CD8-positive, alpha-beta memory T cell (primary cell): ENCODE data around the gene TNFRSF18. TPM values are rescaled to one million over a fixed set of nuclear protein-coding genes. Genes with fewer than 3 reads are reported as not detected.

Experiments
- CTCF ChIA-PET: fragments of 350-600 bp; sonication (Branson Sonifier 250); formaldehyde crosslinking; loops from one replicate; lab custom pipeline; 2021; ENCODE audit warnings: antibody characterized with exemption; lab: Charles Lee
- POLR2A ChIA-PET: fragments of 350-600 bp; sonication (Branson Sonifier 250); formaldehyde crosslinking; loops from one replicate; lab custom pipeline; 2021; ENCODE audit warnings: antibody characterized with exemption; lab: Charles Lee
- DNase-seq, 5 donors: peaks; one replicate each; pipeline versions ENCODE4 v3.0.0 to v3.0.0-alpha.2; 2020 to 2022; ENCODE audit warnings: mixed read lengths in 1 of 5
- H3K27ac ChIP-seq: one replicate; pipeline ENCODE4 v1.7.0; 2013; ENCODE audit warnings: low read depth, mild to moderate bottlenecking, low read length, moderate library complexity
- H3K27me3 ChIP-seq: 2 replicates; pipeline ENCODE4 v1.7.0; 2013; ENCODE audit warnings: low read length, mild to moderate bottlenecking; ENCODE audit not compliant: insufficient read depth, poor library complexity, severe bottlenecking
- H3K36me3 ChIP-seq: 2 replicates; pipeline ENCODE4 v1.7.0; 2013; ENCODE audit warnings: mild to moderate bottlenecking, low read length, moderate library complexity; ENCODE audit not compliant: insufficient read depth
- H3K4me1 ChIP-seq: 2 replicates; pipeline ENCODE4 v1.7.0; 2013; ENCODE audit warnings: mild to moderate bottlenecking, low read length, moderate library complexity; ENCODE audit not compliant: insufficient read depth
- H3K4me3 ChIP-seq: 2 replicates; pipeline ENCODE4 v1.7.0; 2013; ENCODE audit warnings: mild to moderate bottlenecking, low read length
- H3K9me3 ChIP-seq: 2 replicates; pipeline ENCODE4 v1.7.0; 2013; ENCODE audit warnings: mild to moderate bottlenecking, low read length
- H3K27ac Mint-ChIP-seq, 8 donors: one replicate each; pipeline ENCODE4 v1.8.0; 2020 to 2021; ENCODE audit warnings: mixed read lengths in 8 of 8, mild to moderate bottlenecking in 6 of 8, inconsistent platforms in 3 of 8, moderate library complexity in 3 of 8
- H3K27me3 Mint-ChIP-seq, 2 donors: one replicate each; pipeline ENCODE4 v1.8.0; 2020 to 2021; ENCODE audit warnings: mixed read lengths in 2 of 2, mild to moderate bottlenecking in 1 of 2, moderate library complexity in 1 of 2
- H3K36me3 Mint-ChIP-seq, 3 donors: one replicate each; pipeline ENCODE4 v1.8.0; 2020 to 2021; ENCODE audit warnings: mixed read lengths in 3 of 3, inconsistent platforms in 1 of 3, mild to moderate bottlenecking in 1 of 3
- H3K4me1 Mint-ChIP-seq, 3 donors: one replicate each; pipeline ENCODE4 v1.8.0; 2020 to 2021; ENCODE audit warnings: mixed read lengths in 3 of 3, inconsistent platforms in 1 of 3, mild to moderate bottlenecking in 1 of 3
- H3K4me3 Mint-ChIP-seq, 7 donors: one replicate each; pipeline ENCODE4 v1.8.0; 2020 to 2021; ENCODE audit warnings: mixed read lengths in 7 of 7, mild to moderate bottlenecking in 6 of 7, moderate library complexity in 4 of 7, inconsistent platforms in 2 of 7
- H3K9me3 Mint-ChIP-seq, 5 donors: one replicate each; pipeline ENCODE4 v1.8.0; 2020 to 2022; ENCODE audit warnings: mixed read lengths in 5 of 5, mild to moderate bottlenecking in 3 of 5, moderate library complexity in 2 of 5, inconsistent platforms in 1 of 5
- polyA plus RNA-seq: library from polyadenylated mRNA; unstranded; fragments of 300-500 nt; fragmentation: Illumina TruSeq; gene quantifications from one replicate; pipeline ENCODE4 v1.2.3, GENCODE V29; 2021
- total RNA-seq, 2 experiments: library from RNA; stranded (reverse); gene quantifications; one replicate each; pipeline ENCODE4 v1.2.3, GENCODE V29; 2021

The TNFRSF18 gene
- total and polyA plus RNA-seq, 3 experiments from 2014 or later, result 2.0 to 97.1 (median 91.0) TPM

DNA sequence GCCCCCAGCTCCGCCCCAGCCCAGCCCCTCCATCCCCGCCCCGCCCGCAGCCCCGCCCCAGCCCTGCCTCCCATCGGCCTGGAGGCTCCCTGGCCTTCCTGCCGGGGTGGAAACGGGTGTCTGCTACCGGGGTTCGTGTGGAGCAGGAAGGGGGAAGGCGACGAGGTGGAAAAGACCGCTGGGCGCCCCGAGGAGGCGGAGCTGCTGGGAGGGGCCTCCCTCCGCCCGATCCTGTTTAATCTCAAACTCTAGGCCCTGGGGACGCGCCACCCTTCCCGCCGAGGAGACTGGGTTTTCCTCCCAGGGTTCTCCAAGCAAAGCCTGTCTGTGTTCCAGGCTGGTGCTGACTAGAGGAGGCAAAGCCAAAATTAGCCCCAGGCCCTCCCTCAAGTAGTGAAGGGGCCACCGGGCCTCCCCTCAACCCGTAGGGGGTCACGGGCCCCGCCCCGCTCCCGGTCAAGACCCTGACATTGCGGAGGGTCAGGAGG is 48.9 kb downstream of the TNFRSF18 start:
- Histone ChIP-seq H3K27ac (peak overlapping the region; percentile 82), H3K9me3 (peaks cover 5% of the 10 kb centered on the region), H3K36me3 (no peaks in the 10 kb centered on the region), H3K4me3 (peak overlapping the region; percentile 74), H3K4me1 (peaks cover 5% of the 10 kb centered on the region), H3K27me3 (no peaks in the 10 kb centered on the region)
- peak overlapping the region; percentile 71 to 89 (median 79) for H3K4me3 Mint-ChIP-seq
- peak; percentile 41 to 78 (median 50) for DNase-seq
- H3K27ac Mint-ChIP-seq, result peak overlapping the region in 7 of 8 donors; percentile 50 to 84 (median 80)
- peaks cover 0 to 7% (median 2%) of the 10 kb centered on the region in 3 donors for H3K4me1 Mint-ChIP-seq
- peaks cover 5 to 14% (median 13%) of the 10 kb centered on the region in 5 donors for H3K9me3 Mint-ChIP-seq
- POLR2A ChIA-PET, result interaction anchor here (1.5 kb wide), 1 partner anchor 16 kb away, joined by 4 read pairs; the partner anchor contains the start of gene TTLL10
- no peaks in the 10 kb centered on the region for H3K36me3 Mint-ChIP-seq
- CTCF ChIA-PET, result interaction anchor here (1.4 to 2.1 kb wide), 2 partner anchors 35 to 215 kb away, joined by 3 to 6 read pairs; no protein-coding TSS in a partner anchor
- peaks cover 0 to 2% of the 10 kb centered on the region in 2 donors for H3K27me3 Mint-ChIP-seq

DNA sequence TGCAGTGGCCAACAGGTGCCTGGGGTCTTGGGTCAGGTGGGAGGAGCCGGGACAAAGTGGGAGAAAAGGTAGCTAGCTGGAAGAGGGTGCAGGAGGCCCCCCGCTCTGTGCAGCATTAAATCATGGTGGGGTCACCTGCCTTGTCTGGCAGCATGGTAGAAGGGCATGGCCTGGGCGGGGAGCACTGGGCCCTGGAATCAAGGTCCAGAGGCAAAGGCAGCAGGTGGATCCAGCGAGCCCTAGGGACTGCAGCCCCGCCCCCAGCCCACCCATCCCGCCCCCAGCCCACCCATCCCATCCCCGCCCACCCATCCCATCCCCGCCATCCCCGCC is 49.4 kb downstream of the TNFRSF18 start:
- Mint-ChIP-seq H3K9me3 (peaks cover 5 to 15% (median 13%) of the 10 kb centered on the region in 5 donors), H3K4me3 (peak overlapping the region in 6 of 7 donors; percentile 34 to 83 (median 68)), H3K27me3 (peaks cover 0 to 2% of the 10 kb centered on the region in 2 donors), H3K4me1 (peaks cover 0 to 7% (median 2%) of the 10 kb centered on the region in 3 donors), H3K36me3 (no peaks in the 10 kb centered on the region), H3K27ac (peak overlapping the region in 2 of 8 donors; percentile 63 to 85)
- Histone ChIP-seq H3K4me1 (peaks cover 5% of the 10 kb centered on the region), H3K36me3 (no peaks in the 10 kb centered on the region), H3K4me3 (no peak overlapping the region), H3K27ac (no peak overlapping the region), H3K27me3 (no peaks in the 10 kb centered on the region), H3K9me3 (peaks cover 7% of the 10 kb centered on the region)
- no peak for DNase-seq
- ChIA-PET CTCF (interaction anchor here (1.4 kb wide), 1 partner anchor 215 kb away, joined by 3 read pairs; no protein-coding TSS in a partner anchor), POLR2A (interaction anchor here (1.5 kb wide), 1 partner anchor 17 kb away, joined by 4 read pairs; the partner anchor contains the start of gene TTLL10)

DNA sequence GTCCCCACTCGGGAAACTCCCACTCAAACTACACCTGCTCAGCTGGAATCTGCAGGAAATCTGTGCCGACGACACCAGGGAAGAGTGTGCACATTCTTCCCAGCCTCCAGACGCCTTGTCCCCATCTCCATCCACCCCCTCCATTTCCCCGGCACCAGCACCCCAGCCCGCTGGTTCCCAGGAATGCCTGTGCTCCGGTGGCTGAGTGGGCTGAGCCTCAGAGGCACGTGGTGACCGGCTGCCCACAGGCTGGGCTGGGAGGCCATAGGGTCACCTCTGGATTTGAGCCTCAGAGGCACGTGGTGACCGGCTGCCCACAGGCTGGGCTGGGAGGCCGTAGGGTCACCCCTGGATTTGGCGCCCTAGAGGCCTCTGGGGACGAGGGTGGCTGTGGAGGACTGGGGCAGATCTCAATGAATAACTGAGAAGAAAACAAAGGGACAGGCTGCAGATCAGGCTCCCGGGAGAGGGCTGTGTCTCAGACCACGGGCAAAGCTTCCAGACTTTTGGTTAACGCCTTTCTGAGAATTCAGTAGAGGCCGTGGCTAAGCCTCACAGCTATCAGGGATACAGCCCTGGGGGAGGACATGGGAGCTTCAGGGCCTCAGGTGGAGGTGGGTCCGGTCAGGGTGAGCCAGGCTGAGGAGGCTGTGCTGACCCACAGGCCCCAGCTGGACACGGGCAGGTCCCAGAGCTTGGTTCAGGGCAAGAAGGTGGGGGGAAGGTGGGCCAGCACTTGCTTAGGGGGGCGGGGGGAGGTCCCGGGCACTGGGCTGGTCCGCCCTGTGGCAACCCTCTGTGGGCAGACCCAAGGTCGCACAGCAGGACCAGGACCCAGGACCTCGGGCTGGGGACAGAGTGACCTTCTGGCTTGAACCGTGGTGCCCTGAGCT is 50.0 kb downstream of the TNFRSF18 start:
- Mint-ChIP-seq H3K27ac (peak overlapping the region in 6 of 8 donors; percentile 23 to 85 (median 58)), H3K4me1 (peaks cover 0 to 7% (median 2%) of the 10 kb centered on the region in 3 donors), H3K9me3 (peaks cover 5 to 15% (median 13%) of the 10 kb centered on the region in 5 donors), H3K4me3 (peak overlapping the region; percentile 34 to 83 (median 70)), H3K36me3 (no peaks in the 10 kb centered on the region), H3K27me3 (peaks cover 0 to 2% of the 10 kb centered on the region in 2 donors)
- CTCF ChIA-PET, result interaction anchor here (1.4 kb wide), 1 partner anchor 216 kb away, joined by 3 read pairs; no protein-coding TSS in a partner anchor
- H3K27me3 ChIP-seq, result no peaks in the 10 kb centered on the region
- no peaks in the 10 kb centered on the region for H3K36me3 ChIP-seq
- no peak overlapping the region for H3K4me3 ChIP-seq
- POLR2A ChIA-PET, result no interaction called here
- peaks cover 5% of the 10 kb centered on the region for H3K4me1 ChIP-seq
- H3K9me3 ChIP-seq, result peaks cover 7% of the 10 kb centered on the region
- H3K27ac ChIP-seq, result no peak overlapping the region
- no peak for DNase-seq

DNA sequence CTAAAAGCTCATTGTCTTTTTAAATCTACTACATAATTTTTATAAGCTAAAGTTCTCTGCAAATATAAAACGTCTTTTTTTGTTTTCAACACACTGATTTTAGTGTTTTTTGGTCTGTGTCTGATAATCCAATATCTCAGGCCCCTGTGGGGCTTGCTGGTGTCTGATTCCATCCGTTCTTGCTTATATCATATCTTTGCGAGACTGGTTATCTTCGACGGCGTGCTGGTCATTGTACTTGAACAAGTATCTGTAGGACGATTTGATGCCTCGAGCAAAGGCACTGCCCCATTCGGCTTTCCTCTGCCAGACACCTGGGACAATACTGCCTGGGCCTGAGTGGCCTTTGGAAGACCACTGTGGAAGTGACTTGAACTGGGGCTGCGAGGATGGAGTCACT is 51.1 kb downstream of the TNFRSF18 start:
- Mint-ChIP-seq H3K9me3 (peaks cover 5 to 15% (median 13%) of the 10 kb centered on the region in 5 donors), H3K27ac (peak overlapping the region in 5 of 8 donors; percentile 30 to 83 (median 36)), H3K27me3 (peaks cover 0 to 2% of the 10 kb centered on the region in 2 donors), H3K36me3 (no peaks in the 10 kb centered on the region), H3K4me1 (peaks cover 0 to 7% (median 2%) of the 10 kb centered on the region in 3 donors), H3K4me3 (peak overlapping the region in 2 of 7 donors; percentile 28 to 43)
- Histone ChIP-seq H3K27ac (no peak overlapping the region), H3K4me3 (no peak overlapping the region), H3K27me3 (no peaks in the 10 kb centered on the region), H3K36me3 (no peaks in the 10 kb centered on the region), H3K9me3 (peaks cover 7% of the 10 kb centered on the region), H3K4me1 (peaks cover 5% of the 10 kb centered on the region)
- DNase-seq, result no peak
- ChIA-PET POLR2A (no interaction called here), CTCF (no interaction called here)

DNA sequence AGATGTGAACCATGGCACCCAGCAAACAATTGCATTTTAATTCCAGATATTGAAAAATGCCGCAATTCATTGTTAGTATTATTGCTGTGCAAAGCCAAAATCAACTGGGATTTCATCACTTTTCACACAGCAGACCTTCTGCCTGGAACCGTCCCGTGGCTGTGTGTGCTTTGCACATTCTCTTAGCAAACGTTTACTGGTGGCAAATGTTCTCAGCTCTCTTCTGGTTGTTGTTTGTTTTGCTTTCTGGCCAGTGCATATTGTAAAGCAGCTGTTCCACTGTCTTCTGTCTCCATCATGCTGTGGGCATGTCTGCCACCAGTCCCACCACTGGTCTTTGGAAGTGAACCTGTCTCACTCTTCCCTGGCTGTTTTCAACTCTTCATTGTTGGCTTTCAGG is 52.5 kb downstream of the TNFRSF18 start:
- ChIA-PET POLR2A (no interaction called here), CTCF (no interaction called here)
- Mint-ChIP-seq H3K27ac (peak overlapping the region in 4 of 8 donors; percentile 62 to 93 (median 76)), H3K27me3 (peaks cover 0 to 2% of the 10 kb centered on the region in 2 donors), H3K9me3 (peaks cover 5 to 15% (median 13%) of the 10 kb centered on the region in 5 donors), H3K36me3 (no peaks in the 10 kb centered on the region), H3K4me1 (peaks cover 0 to 7% (median 2%) of the 10 kb centered on the region in 3 donors), H3K4me3 (no peak overlapping the region)
- Histone ChIP-seq H3K27me3 (no peaks in the 10 kb centered on the region), H3K9me3 (peaks cover 7% of the 10 kb centered on the region), H3K4me1 (peaks cover 5% of the 10 kb centered on the region), H3K27ac (no peak overlapping the region), H3K4me3 (no peak overlapping the region), H3K36me3 (no peaks in the 10 kb centered on the region)
- DNase-seq, result no peak

Other genes with a start within 250 kb of the TNFRSF18 start
- 100 to 1,000 TPM; 175 to 187 TPM for gene NOC2L, start 247.3 kb downstream of the TNFRSF18 start, total RNA-seq
- 72.3 TPM for gene NOC2L, start 247.3 kb downstream of the TNFRSF18 start, polyA plus RNA-seq
- gene KLHL17, start 246.0 kb downstream of the TNFRSF18 start, total RNA-seq, result 10 to 100 TPM; 27.6 to 28.6 TPM
- gene KLHL17, start 246.0 kb downstream of the TNFRSF18 start, polyA plus RNA-seq, result 1.4 TPM
- gene PLEKHN1, start 240.1 kb downstream of the TNFRSF18 start, total RNA-seq, result 1 to 10 TPM; 2.7 to 3.5 TPM
- gene PLEKHN1, start 240.1 kb downstream of the TNFRSF18 start, polyA plus RNA-seq, result 0.49 TPM
- not detected for gene PERM1, start 224.5 kb downstream of the TNFRSF18 start, total RNA-seq
- not detected for gene PERM1, start 224.5 kb downstream of the TNFRSF18 start, polyA plus RNA-seq
- under 1 TPM; 0.24 to 0.62 TPM for gene HES4, start 206.5 kb downstream of the TNFRSF18 start, total RNA-seq
- not detected for gene HES4, start 206.5 kb downstream of the TNFRSF18 start, polyA plus RNA-seq
- gene ISG15, start 193.1 kb downstream of the TNFRSF18 start, total RNA-seq, result 10 to 100 TPM; 16.9 to 20.4 TPM
- gene ISG15, start 193.1 kb downstream of the TNFRSF18 start, polyA plus RNA-seq, result 250 TPM
- gene AGRN, start 186.5 kb downstream of the TNFRSF18 start, total RNA-seq, result 1 to 10 TPM; 7.1 to 8.0 TPM
- not detected for gene AGRN, start 186.5 kb downstream of the TNFRSF18 start, polyA plus RNA-seq
- gene RNF223, start 132.3 kb downstream of the TNFRSF18 start, total RNA-seq, result not detected
- not detected for gene RNF223, start 132.3 kb downstream of the TNFRSF18 start, polyA plus RNA-seq
- gene C1orf159, start 90.5 kb downstream of the TNFRSF18 start, total RNA-seq, result 10 to 100 TPM; 18.7 to 20.8 TPM
- 7.9 TPM for gene C1orf159, start 90.5 kb downstream of the TNFRSF18 start, polyA plus RNA-seq
- gene TTLL10, start 32.7 kb downstream of the TNFRSF18 start, total RNA-seq, result not detected
- gene TTLL10, start 32.7 kb downstream of the TNFRSF18 start, polyA plus RNA-seq, result not detected
- gene TNFRSF4, start 7.6 kb upstream of the TNFRSF18 start, total RNA-seq, result 100 to 1,000 TPM; 180 to 193 TPM
- 1.9 TPM for gene TNFRSF4, start 7.6 kb upstream of the TNFRSF18 start, polyA plus RNA-seq
- gene SDF4, start 25.4 kb upstream of the TNFRSF18 start, total RNA-seq, result 100 to 1,000 TPM; 158 to 169 TPM
- 108 TPM for gene SDF4, start 25.4 kb upstream of the TNFRSF18 start, polyA plus RNA-seq
- gene B3GALT6, start 25.6 kb upstream of the TNFRSF18 start, total RNA-seq, result 10 to 100 TPM; 23.7 to 24.1 TPM
- gene B3GALT6, start 25.6 kb upstream of the TNFRSF18 start, polyA plus RNA-seq, result 16.4 TPM
- gene C1QTNF12, start 40.1 kb upstream of the TNFRSF18 start, total RNA-seq, result 1 to 10 TPM in 1 of 2 experiments, under 1 TPM in 1; 0.51 to 1.1 TPM
- gene C1QTNF12, start 40.1 kb upstream of the TNFRSF18 start, polyA plus RNA-seq, result not detected
- 10 to 100 TPM; 76.7 to 79.3 TPM for gene UBE2J2, start 67.3 kb upstream of the TNFRSF18 start, total RNA-seq
- gene UBE2J2, start 67.3 kb upstream of the TNFRSF18 start, polyA plus RNA-seq, result 79.7 TPM
- gene SCNN1D, start 73.8 kb upstream of the TNFRSF18 start, total RNA-seq, result 1 to 10 TPM; 2.9 to 5.0 TPM
- 0.09 TPM for gene SCNN1D, start 73.8 kb upstream of the TNFRSF18 start, polyA plus RNA-seq
- gene ACAP3, start 101.3 kb upstream of the TNFRSF18 start, total RNA-seq, result 10 to 100 TPM; 36.4 to 38.8 TPM
- gene ACAP3, start 101.3 kb upstream of the TNFRSF18 start, polyA plus RNA-seq, result 6.9 TPM
- 10 to 100 TPM; 32.9 to 34.3 TPM for gene PUSL1, start 102.0 kb upstream of the TNFRSF18 start, total RNA-seq
- gene PUSL1, start 102.0 kb upstream of the TNFRSF18 start, polyA plus RNA-seq, result 22.0 TPM
- gene INTS11, start 118.1 kb upstream of the TNFRSF18 start, total RNA-seq, result 100 to 1,000 TPM; 117 to 118 TPM
- gene INTS11, start 118.1 kb upstream of the TNFRSF18 start, polyA plus RNA-seq, result 70.5 TPM
- 10 to 100 TPM; 17.6 to 18.3 TPM for gene CPTP, start 118.2 kb upstream of the TNFRSF18 start, total RNA-seq
- 23.6 TPM for gene CPTP, start 118.2 kb upstream of the TNFRSF18 start, polyA plus RNA-seq
- gene TAS1R3, start 124.7 kb upstream of the TNFRSF18 start, total RNA-seq, result under 1 TPM; 0.53 to 0.62 TPM
- gene TAS1R3, start 124.7 kb upstream of the TNFRSF18 start, polyA plus RNA-seq, result 0.28 TPM
- 10 to 100 TPM; 39.7 to 41.1 TPM for gene DVL1, start 142.8 kb upstream of the TNFRSF18 start, total RNA-seq
- gene DVL1, start 142.8 kb upstream of the TNFRSF18 start, polyA plus RNA-seq, result 1.6 TPM
- under 1 TPM; 0.26 to 0.29 TPM for gene MXRA8, start 152.0 kb upstream of the TNFRSF18 start, total RNA-seq
- gene MXRA8, start 152.0 kb upstream of the TNFRSF18 start, polyA plus RNA-seq, result 0.61 TPM
- gene AURKAIP1, start 168.6 kb upstream of the TNFRSF18 start, total RNA-seq, result 100 to 1,000 TPM; 159 to 169 TPM
- 157 TPM for gene AURKAIP1, start 168.6 kb upstream of the TNFRSF18 start, polyA plus RNA-seq
- 100 to 1,000 TPM; 119 to 124 TPM for gene CCNL2, start 192.7 kb upstream of the TNFRSF18 start, total RNA-seq
- 29.0 TPM for gene CCNL2, start 192.7 kb upstream of the TNFRSF18 start, polyA plus RNA-seq
- 100 to 1,000 TPM; 206 to 208 TPM for gene MRPL20, start 200.7 kb upstream of the TNFRSF18 start, total RNA-seq
- 198 TPM for gene MRPL20, start 200.7 kb upstream of the TNFRSF18 start, polyA plus RNA-seq
- gene ANKRD65, start 214.7 kb upstream of the TNFRSF18 start, total RNA-seq, result not detected
- not detected for gene ANKRD65, start 214.7 kb upstream of the TNFRSF18 start, polyA plus RNA-seq
- gene VWA1, start 229.1 kb upstream of the TNFRSF18 start, total RNA-seq, result under 1 TPM in 1 of 2 experiments, not detected in 1; 0.31 TPM
- gene VWA1, start 229.1 kb upstream of the TNFRSF18 start, polyA plus RNA-seq, result not detected
- gene ATAD3C, start 243.1 kb upstream of the TNFRSF18 start, total RNA-seq, result 1 to 10 TPM in 1 of 2 experiments, under 1 TPM in 1; 0.53 to 1.9 TPM
- 4.3 TPM for gene ATAD3C, start 243.1 kb upstream of the TNFRSF18 start, polyA plus RNA-seq